GM10266 (cell line): ENCODE results near the gene MSH6.

Experiments used
- DNase-seq: peaks from one replicate; pipeline ENCODE4 v3.0.0; 2012; ENCODE audit errors: extremely low spot score
- CTCF ChIP-seq: IDR thresholded peaks from 2 replicates; pipeline ENCODE4 v1.5.1; 2012; ENCODE audit warnings: mild to moderate bottlenecking, low read depth; ENCODE audit not compliant: control insufficient read depth, insufficient read depth; ENCODE audit errors: missing control alignments

The MSH6 gene

GRCh38 chr2:47811668-47812067 is 28.7 kb downstream of the MSH6 start:
- DNase-seq = no peak
- no peak for TF ChIP-seq CTCF

GRCh38 chr2:47815764-47816163 is 32.8 kb downstream of the MSH6 start:
- DNase-seq = no peak
- no peak for TF ChIP-seq CTCF

- no peak for TF ChIP-seq CTCF
- DNase-seq = no peak
These were observed 35.8 kb downstream of the MSH6 start for GRCh38 chr2:47818777-47819176.

- DNase-seq = no peak
These were observed 36.9 kb downstream of the MSH6 start for GRCh38 chr2:47819834-47820233.

GRCh38 chr2:47822518-47822917 is 39.6 kb downstream of the MSH6 start:
- no peak for TF ChIP-seq CTCF
- DNase-seq = no peak

More at GRCh38 chr2:47819834-47820233, 36.9 kb downstream of the MSH6 start:
- TF ChIP-seq CTCF = no peak

GRCh38 chr2:47833516-47833968 is 50.6 kb downstream of the MSH6 start:
- peak; percentile 25 for DNase-seq
- no peak for TF ChIP-seq CTCF

GRCh38 chr2:47838249-47838648 is 55.3 kb downstream of the MSH6 start:
- DNase-seq = no peak
- no peak for TF ChIP-seq CTCF

GRCh38 chr2:47838686-47839085 is 55.7 kb downstream of the MSH6 start:
- no peak for TF ChIP-seq CTCF
- DNase-seq = no peak
